GM18907 (cell line): Measurements from ENCODE around the gene EVL.

ENCODE experiments used
- ATAC-seq: cut with Tn5 transposase; IDR thresholded peaks from one replicate; pipeline ENCODE4 v1.9.1; 2021; ENCODE audit warnings: mild to moderate bottlenecking, moderate library complexity; ENCODE audit not compliant: unreplicated experiment

The EVL gene

DNA sequence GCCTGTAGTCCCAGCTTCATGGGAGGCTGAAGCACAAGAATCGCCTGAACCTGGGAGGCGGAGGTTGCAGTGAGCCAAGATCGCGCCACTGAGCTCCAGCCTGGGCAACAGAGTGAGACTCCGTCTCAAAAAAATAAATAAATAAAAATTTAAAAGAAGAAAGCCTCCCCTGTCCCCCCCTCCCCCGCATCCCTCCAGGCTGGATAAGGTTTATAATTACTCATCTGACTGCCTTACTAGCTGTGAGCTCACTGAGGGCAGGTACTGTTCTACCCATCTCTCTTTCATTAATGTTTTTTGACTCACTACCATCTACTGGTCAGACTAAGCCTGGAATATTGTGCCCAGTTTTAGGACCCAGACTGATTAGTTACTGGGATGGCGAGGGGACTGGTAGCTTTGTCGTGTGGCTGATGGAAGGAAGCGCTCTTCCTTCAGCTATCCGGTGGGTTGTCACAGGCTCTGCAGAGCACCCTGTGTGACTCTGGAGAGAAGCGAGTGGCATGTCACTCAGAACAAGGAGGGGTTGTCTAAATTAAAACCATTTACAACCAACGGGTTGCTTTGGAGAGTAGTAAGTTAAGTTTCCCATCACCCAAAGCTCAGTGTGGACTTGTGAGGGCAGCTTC, 16.9 kb downstream of the EVL start:
- no peak for ATAC-seq

DNA sequence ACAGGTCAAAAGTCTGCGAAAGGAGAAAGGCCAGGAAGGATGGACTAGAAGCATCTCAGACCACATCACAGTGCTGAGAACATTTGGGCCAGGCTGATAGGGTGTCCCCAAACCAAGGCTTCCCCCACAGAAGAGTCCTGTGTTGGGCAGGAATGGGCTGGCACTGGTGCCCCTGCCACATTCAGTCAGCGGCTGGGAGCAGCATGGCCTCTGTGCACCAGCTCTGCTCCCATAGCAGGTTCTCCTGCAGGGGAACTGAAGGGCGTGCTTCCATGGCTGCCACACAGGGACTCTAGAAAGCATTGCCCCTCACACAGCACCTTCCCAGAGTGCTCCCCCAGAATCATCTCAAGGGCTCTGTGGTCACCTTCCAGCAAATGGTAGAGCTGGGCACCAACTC, 17.5 kb downstream of the EVL start:
- no peak for ATAC-seq

DNA sequence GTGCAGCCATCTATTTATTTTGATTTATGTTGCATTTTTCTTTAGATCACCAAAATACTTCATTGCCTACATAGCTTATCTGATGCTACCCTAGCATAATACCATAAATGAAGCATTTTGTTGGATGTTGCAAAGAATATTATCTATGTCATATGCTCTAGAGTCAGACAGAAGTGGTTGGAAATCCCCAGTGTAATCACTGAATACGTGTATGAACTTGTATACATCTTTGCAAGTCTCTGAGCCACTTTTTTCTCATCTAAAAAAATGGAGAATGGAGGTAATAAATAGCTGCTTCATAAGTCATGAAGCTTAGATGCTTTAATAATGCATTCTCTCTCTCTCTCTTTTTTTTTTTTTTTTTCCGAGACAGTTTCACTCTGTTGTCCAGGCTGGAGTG, 18.5 kb downstream of the EVL start:
- ATAC-seq = no peak

DNA sequence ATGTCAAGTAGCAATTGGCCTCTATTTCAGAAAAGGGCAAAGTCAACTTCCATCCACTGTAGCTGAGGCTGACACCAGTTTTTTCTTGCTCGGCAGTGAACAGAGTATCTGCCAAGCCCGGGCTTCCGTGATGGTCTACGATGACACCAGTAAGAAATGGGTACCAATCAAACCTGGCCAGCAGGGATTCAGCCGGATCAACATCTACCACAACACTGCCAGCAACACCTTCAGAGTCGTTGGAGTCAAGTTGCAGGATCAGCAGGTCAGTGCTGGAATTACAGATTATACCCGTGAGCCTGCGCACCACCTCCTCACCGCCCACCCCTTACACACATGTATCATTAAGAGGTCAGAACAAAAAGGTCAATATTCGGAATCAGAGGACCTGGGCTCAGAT, 19.4 kb downstream of the EVL start:
- no peak for ATAC-seq

DNA sequence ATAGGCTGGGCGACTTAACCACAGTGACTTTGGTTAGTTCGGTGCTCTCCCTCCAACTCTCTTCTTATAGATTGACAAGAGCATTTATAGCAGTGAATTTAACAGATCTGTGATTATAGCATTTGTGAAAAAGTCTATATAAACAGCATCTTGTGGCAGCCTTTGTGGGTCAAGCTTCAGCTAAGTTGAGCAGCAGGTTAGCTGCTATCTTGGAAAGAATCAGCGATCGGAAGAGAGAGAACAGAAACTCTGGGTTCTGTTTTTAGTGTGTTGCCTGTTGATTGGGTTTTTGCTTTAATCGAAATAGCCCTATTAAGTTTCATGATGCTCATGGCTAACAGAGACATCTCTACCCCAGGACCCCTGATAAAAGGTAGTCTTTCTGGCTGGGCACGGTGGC, 20.2 kb downstream of the EVL start:
- no peak for ATAC-seq

DNA sequence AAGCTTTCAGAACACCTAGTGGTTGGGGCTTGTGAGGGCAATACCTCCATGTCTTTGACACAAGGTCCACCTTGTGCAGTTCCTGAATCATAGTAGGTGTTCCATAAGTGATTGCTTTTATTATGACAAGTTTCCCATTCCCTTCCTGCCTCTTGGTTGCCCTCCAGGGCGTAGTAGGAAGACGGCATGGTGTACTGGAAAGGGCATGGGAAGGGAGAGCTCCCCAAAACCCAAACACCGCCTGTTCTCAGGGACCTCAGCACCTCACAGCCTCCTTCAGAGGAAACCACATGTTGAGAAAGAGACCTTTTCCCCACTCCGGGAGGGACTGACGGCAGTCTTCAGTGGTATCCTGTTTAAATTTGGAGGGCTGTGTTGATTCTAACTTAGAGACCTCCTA, 21.1 kb downstream of the EVL start:
- no peak for ATAC-seq

DNA sequence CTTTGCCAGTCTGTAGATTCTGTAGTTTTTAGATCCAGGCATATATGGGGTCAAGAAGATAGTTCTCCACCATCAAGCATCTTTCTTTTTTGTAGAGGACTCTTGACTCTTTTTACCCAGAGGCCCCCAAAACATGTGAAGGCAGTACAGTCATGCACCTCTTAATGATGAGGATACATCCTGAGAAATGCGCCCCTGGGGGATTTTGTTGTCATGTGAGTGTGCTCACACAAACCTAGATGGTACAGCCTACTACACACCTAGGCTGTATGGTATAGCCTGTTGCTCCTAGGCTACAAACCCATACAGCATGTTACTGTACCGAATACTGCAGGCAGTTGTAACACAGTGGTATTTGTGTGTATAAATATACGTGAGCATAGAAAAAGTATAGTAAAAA, 23.0 kb downstream of the EVL start:
- no peak for ATAC-seq

DNA sequence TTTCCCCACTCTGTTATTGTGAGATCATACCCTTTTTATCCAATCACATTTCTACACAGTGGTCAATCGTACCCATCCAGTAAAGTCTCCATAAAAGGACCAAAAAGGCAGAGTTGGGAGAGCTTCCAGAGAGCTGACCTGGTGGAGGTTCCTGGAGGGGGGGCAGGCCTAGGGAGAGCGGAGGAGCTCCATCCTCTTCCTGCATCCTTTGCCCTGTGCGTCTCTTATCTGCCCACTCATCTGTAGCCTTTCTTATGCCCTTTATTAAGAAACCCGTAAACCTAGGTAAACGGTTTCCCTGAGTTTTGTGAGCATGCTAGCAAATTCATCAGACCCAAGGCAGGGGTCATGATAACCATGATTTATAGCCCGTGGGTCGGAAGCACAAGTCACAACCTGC, 26.2 kb downstream of the EVL start:
- no peak for ATAC-seq

DNA sequence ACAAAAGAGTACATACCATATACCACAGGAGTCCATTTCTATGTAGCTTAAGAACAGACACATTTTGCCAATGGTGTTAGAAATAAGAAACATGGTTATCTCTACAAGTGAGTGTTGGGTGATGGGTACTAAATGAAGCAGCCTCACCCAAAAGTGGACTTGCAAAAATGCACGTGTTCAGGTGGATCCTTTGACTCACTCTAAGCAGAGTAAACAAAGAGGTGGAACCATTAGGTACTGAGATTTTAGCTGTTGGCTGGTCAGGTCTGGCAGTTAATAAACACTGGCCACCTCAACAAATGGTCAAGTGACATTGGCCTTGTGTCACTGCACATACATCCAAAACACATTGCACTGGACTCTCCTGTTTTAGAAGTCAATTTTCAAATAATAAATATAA, 27.6 kb downstream of the EVL start:
- no peak for ATAC-seq

DNA sequence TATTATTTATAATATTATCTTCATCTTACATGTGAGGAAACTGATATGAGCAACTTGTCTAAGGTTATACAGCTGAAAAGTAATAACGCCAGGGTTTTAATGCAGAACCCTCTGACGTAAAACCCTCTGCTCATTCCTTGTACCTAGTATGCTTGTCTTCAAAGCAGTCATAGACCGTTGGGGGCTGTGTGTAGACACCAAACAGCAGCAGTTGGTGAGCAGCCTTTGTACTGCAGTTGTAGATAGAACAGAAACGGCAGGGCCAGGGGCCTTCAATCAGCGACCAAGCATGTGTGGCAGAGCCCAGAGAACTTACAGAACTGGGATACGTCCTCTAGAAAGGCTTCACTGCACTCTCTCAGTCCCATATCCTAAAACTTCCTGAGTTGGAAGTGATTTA, 28.1 kb downstream of the EVL start:
- no peak for ATAC-seq

DNA sequence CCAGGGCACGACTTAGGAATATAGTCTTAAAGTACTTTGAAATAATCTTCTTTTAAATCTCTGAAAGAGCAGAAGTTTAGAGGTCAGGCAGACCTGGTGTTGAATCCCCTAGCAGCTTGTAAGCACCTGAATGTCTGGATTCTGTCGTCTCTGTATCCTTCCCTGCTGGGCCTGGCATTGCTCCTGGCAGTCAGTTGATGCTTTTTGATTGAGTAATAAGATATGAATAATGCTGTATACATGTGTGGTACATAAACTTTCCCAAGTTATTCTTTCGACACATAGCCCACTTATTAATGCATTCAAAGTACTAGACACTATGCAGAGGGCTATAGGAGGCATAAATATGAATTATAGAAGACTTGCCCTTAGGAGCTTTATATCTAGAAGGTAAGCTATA, 31.4 kb downstream of the EVL start:
- no peak for ATAC-seq

DNA sequence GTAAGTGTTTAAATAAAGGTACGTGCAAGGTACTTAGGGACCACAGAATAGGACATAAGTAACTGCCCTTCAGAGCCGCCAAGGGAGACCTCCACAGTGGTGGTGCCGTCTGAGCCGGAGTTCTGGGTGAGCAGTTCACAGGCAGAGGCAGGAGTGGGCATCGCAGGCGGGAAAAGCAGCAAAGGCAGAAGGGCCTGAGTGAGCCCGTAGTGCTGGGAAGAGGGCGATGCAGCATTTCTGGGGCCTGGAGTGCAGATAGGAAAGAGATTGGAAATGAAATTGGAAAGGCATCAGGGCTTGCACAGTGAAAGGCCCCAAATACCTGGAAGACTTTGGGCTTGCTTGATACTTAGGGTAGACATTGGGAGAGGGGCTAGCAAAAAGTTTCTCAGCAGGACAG, 32.9 kb downstream of the EVL start:
- no peak for ATAC-seq

DNA sequence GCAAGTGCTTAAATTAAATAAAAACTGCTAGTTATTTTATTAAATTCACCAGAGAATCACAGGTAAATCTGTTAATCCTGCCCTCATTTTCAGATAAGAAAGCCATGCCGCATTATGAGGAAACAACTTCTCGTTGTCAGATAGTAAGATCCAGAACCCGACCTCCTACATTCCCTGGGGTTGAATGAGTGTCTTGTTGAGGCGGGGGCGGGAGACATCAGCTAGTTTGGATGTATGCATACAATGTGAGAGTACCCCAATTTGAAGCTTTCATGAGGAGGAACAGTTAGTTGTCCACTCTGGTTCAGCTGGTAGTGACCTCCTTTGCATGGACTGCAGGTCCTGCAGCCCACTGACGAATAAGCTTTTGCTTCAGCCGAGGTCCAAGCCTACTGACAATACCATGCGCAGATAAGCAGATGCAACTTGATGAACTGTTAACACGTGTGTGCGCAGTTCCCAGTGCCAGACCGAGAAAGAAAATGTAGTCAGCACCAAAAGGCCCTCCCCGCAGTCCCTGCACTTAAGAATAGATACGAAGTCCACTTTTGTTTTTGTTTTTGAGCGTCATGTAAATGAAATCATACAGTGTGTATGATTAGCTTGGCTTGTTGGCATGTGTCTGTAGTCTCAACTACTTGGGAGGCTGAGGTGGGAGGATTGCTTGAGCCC, 34.9 kb downstream of the EVL start:
- ATAC-seq = no peak

DNA sequence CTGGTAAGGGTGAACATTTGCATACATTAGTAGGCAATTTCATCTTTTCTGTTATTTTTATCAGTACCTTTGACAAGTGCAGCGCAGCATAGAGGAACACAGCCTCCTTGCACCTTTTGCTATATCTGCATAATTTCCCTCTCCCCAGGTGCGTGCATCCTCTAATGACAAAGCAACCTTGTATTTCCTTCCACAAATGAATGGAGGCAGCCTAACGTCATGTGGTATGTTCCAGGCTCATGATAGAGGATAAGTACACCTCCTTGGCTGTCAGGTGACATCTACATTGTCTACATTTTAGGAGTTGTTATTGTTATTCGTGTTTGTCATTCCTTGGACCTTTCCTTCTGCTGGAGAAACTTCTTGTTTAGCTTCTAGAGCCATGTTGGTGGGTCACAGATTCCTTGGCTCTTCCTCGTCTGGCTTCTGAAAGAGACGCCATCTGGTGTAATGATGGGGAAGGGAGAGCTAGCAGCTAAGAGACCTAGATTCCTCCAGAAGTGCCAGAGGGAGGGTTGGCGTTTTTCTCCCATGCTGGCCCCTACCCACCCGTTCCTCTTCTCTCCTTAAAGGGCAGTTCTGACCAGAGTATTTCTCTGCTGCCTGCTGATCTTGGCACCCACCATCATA, 37.0 kb downstream of the EVL start:
- ATAC-seq = no peak

DNA sequence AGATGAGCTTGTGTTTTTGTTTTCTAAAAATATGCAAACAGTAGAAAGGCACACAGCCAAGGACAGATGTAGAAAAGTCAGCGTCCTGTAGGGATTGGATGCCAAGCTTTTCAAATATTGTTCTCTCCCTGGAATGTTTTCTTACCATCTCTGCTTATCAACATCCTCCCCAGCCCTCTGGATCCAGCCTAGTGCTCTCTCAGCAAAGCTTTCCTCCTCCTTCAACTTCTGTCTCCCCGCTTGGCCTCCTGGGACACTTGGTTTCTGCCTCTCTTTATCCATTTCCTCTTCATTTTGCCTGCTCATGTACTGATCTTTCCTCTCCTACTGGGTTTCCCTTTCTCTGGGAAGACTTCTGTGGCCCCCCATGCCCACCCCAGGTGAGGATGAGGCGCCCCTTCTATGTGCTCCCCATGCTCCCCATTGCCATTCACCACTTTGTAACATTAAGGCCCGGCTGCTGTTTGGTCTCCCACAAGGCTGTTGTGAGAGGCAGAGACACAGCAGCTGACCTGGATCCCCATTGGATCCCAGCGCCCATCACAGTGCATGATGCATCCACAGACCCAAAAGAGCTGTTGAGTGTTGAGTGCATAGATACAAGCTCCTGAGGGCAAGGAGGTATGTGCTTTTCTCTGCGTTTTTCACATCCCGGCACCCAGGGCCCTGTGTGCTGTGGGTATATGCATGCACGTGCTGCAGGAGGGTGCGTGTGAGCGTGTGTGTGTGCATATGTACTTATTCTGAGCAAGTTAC, 38.2 kb downstream of the EVL start:
- ATAC-seq = no peak

DNA sequence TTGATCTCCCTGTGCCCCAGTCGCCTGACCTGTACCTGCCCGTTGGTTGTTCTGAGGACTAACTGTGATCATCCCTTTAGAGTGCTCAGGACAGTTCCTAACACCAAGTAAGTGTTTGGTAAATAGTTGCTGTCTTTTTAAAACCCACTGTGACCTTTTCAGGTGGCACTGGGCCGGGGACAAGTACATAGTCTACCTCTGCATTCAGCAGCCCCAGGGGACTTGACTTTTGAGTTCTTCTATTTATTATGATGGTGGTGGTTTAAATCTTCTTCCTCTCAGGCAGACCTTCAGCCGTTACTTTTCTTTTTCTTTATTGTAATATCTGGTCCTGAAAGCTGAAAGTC, 38.8 kb downstream of the EVL start:
- ATAC-seq = no peak

DNA sequence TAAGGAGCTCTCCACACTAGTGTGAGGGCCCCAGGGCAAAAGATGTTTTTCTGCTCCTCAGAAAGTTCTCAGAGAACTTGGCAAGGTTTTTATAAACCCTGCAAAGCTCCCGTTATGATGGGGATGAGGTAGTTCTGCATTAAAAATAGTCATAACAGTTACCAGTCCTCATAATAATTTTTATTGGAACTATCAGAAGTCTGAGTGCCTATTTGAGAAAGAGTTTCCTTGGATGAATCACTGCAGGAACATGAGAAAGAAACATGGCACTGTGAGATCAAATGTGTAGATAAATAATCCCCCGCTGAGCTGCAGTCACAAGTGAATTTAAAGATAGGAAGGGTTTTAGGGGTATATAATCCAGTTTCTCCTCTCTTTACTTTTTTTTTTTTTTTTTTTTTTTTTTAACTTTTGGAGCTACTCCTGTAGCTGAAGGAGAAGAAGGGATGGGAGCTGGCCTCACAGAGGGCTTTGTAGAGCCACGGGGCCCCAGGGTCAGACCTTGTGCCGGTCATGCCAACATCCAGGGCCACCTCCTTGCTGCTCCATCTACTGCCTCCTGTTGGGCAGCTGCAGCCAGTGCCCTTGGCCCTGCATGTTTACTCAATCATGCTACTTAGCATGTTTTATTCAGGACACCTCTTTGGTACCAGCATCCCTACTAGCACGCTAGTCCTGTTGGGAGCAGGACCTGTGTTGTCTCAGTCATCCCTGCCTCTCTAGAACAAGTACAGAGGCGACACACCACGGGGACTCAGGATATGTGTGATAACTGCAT, 39.5 kb downstream of the EVL start:
- no peak for ATAC-seq

DNA sequence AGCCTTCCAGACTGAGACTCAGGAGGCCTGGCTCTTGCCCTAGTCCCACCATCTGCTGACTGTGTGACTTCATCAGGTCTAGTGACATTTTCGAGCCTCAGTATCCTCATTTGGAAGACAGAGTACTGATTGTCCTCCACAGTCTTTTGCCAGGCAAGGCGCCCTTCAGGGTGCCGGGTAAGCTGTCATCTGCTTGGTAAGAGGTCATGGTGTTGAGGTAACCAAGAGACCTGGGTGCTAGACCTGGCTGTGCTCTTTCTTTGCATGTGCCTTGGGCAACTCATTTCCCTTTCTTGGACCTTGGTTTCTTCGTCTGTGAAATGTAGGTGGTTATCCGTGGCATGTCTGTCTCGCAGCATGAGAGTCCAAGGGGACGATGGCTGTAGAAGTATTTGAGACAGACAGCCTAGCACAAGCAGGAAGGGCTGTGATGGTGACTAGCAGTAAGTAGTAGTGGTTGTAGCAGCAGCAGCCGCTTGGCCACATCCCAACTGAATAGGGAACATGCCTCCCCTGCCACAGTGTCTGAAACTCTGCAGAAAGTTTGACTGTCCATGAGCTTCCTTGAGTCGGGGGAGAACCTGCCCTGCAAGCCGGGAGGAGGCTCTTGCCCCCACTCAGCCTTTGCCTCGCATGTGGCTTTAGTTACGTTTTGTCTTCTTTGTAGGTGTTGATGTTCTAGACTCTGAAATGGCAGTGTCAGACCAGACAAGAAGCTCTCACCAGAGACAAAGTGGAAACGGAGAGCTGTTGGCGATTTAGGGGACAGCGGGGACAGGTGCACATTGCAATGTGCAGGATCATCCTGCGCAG, 40.3 kb downstream of the EVL start:
- ATAC-seq = no peak

DNA sequence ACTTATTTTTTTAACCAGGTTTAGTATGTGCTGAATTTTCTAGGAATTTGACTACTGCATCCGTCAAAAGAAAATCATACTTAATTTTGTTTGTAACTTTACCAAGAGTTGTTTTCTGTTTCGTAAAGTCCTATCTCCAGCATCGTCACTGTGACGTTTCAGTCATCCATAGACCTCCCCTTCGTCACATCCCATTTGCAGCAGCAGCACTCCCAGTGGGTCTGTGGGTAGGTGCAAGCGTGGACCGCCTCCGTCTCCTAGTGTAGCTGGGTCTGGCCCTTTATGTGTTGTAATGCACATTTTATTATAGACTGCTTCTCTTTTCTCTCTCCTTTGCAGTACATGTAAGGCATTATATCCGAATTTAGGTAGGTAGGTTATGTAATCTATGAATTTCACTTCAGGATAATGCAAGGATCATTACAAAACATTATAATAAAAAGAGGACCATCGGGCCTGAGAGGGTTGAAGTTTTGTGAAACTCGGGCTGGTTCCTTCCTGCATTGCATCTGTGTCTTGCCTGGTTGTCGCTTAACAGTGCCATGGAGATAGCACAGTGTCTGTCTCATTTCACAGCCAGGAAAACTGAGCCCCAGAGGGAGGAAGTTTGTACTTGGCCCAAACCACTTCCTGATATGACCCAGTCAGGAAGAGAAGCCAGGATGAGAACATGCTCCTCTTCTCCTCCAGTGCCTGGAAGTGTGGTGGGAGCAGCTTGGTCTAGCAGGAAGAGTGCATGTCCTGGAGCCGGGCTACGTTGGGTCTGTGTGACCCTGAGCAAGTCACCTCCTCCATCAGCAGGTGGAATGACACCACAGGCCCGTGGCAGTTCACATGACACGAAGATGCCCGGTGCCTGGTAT, 41.3 kb downstream of the EVL start:
- no peak for ATAC-seq

DNA sequence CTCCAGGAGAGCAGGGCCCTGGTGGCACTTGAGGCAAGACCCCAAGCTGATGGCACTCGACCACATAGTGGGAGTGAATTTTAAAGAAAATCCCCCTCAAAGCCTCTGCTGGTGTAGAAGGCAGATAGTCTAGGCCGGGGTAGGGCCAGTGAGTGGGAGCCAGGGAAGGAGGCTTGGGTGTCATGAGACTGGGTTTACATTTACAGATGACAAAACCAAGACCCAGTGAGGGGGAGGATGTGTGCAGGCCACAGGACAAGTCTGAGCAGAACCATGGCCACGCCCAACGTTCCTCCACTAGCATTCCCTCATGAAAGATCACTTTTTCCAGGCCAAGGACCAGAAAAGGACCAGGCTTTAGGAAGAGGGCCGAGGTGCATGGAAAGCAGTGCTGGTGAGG, 42.0 kb downstream of the EVL start:
- no peak for ATAC-seq
